Astrocyte (in vitro differentiated cells and primary cell): ENCODE data around the gene SBNO2.

Experiments
- CTCF ChIP-seq: IDR thresholded peaks from 2 replicates; pipeline ENCODE4 v1.5.1; 2011; ENCODE audit warnings: low read depth, mild to moderate bottlenecking, inconsistent platforms, low read length, moderate library complexity; ENCODE audit not compliant: insufficient read depth
- EZH2 ChIP-seq: IDR thresholded peaks from 2 replicates; pipeline ENCODE4 v1.6.1; 2012; ENCODE audit warnings: mild to moderate bottlenecking, low read length, inconsistent platforms; ENCODE audit not compliant: insufficient read depth

GRCh38 chr19:1058112-1058511 lies 116.0 kb downstream of the SBNO2 start:
- TF ChIP-seq CTCF (no peak), EZH2 (no peak)
